LNCAP (cell line): ENCODE measurements around the gene ATP11B.

Experiments used
- TF ChIP-seq, protein P1 (sequence below): fragments of 450-650 bp; IDR thresholded peaks from 2 replicates; pipeline ENCODE4 v1.5.1; 2017; ENCODE audit warnings: mild to moderate bottlenecking

The ATP11B gene

DNA sequence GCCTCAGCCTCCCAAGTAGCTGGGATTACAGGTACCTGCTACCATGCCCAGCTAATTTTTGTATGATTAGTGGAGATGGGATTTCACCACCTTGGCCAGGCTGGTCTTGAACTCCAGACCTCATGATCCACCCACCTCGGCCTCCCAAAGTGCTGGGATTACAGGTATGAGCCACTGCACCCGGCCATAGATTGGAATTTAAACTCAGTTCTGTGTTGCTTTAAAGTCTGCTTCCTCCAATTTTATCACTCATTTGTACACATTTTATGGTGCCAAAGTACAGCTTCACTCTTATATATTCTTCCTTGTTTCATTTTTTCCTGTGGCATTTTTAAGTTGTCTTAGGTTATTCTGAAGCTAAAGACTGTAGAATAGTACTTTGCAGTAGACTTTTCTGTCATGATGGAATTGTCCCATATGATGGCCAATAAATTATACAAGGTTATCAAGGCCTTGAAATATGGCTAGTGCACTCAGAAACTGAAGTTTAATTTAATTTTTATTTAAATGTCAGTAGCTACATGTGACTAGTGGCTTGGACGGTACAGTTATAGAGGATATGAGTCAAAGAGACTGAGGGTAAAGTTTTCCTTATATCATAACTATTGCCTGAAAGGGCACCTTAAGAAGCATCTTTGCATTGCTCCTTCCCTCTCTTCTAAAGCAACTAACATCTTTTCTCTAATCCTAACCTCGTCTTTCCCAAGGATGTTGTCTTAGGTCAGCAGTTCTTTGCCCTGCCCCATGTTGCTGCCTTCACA is 28.1 kb downstream of the ATP11B start:
- TF ChIP-seq, protein P1, sequence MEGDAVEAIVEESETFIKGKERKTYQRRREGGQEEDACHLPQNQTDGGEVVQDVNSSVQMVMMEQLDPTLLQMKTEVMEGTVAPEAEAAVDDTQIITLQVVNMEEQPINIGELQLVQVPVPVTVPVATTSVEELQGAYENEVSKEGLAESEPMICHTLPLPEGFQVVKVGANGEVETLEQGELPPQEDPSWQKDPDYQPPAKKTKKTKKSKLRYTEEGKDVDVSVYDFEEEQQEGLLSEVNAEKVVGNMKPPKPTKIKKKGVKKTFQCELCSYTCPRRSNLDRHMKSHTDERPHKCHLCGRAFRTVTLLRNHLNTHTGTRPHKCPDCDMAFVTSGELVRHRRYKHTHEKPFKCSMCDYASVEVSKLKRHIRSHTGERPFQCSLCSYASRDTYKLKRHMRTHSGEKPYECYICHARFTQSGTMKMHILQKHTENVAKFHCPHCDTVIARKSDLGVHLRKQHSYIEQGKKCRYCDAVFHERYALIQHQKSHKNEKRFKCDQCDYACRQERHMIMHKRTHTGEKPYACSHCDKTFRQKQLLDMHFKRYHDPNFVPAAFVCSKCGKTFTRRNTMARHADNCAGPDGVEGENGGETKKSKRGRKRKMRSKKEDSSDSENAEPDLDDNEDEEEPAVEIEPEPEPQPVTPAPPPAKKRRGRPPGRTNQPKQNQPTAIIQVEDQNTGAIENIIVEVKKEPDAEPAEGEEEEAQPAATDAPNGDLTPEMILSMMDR, result no peak

DNA sequence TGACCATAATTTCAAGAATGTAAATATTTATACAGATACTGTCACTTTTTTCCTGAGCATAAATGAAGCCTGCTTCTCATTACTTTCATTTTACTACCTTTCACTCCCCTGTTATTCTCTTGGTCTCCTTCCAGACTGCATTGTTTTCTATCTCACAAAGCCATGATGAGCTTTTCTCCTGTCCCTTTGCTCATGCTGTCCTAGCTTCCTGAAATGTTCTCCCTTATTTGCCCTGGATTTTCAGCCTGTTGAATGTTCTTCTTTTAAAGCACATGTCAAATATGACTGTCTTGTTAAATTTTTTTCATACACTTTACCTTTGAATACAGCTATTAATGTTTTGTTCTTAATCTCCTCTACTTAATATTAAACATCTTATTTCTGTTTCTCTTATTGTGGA is 31.7 kb downstream of the ATP11B start:
- TF ChIP-seq, protein P1, result no peak

DNA sequence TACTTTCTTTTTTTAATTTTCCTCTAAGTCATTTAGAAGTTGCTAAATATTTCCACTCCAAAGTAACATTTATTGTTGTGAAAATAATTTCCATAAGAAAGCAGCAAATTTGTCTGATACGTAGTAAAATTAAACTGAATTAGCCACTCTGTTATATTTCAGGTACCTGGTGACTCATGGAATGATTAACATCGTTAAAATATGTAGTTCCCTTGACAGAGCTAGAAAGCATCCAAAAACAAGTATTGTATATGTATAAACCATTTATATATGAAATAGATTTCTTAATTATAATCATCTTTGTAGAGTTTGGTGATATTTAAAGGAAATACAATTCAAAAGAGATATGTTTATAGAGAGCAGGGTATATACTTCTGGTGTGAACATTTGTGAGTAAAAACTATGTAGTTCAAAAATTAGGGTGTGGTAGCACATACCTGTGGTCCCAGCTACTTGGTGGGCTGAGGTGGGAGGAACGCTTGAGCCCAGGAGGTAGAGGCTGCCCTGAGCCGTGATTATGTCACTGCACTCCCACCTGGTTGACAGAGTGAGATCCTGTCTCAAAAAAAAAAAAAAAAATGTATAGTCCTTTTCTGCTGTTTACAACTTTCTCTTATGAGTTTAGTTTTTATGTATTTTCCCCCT is 36.6 kb downstream of the ATP11B start:
- TF ChIP-seq, protein P1, result no peak

DNA sequence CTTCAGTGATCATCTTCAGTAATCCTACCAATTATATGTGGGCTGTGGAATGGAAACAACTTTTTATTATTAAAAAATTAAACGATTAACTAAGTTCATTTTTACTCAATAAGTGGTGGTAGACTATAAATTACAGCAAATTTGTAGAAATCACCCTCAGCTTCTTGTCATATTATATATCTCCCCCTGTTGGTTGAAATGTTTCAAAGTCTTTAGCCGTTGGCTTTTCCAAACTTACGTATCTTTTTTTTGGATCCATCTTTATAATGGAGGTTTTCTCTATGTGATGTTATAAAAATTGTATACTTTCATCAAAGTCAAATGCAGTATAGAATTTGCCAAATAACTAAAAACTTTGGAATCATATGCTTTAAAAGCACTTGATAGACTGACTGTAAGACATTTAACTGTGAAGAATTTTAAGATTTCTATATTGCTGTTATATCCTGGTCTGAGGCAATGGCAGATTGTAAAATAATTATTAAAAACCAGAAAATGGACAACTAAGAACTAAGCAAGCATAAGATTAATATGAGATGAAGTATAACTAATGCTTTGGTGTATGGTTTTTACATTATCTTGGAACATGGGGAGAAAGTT is 44.7 kb downstream of the ATP11B start:
- TF ChIP-seq, protein P1, result peak; percentile 54

DNA sequence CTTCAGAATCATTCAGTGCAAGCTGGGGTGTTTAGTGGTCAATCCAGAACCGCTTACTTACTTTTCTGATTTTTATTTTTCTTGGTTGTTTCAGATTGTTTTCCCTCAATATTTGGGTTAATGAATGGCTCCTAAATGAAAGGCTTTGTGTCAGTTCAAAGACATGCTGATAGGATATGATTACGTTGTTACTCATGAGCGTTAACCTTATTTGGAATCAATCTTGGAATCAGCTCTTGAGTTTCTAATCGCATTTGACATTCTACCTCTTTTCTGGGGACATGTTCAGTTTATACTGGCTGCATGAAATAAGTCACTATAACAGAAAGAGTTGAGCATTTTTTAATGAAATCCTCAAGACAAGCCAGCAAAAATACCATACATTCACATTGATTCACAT is 50.2 kb downstream of the ATP11B start:
- TF ChIP-seq, protein P1, result no peak

DNA sequence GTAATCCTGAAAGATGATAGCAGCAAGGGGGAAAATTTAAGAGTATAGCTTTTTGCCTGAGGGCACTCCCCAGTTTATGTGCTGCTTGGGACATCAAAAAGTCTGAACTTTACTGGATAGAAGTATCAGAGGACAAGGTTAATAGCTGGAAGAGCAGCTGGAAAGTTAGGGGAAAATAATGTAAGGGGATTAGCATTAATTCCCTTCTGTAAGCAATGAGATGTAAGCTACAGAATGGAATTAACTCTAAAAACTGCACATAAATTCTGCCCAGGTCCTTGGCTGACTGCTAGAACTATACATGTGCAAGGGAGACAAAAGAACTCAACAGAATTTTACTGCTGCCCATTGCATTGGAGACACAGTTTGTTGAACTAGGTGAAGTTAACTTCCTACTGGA is 55.6 kb downstream of the ATP11B start:
- TF ChIP-seq, protein P1, result no peak

DNA sequence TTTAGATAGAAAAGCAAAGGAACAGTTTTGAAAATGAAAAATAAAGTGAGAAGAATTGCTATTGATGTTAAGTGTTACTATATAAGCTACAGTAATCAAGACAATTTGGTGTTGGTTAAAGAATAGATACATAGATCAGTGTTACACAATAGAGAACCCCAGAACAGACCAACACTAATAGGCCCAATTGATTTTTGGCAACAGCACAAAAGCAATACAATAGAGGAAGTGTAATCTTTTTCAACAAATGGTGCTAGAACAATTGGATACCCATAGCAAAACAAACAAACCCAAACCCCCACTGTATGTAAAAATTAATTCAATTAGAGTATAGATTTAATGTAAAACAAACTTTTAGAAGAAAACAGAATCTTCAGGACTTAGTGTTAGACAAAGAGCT is 61.8 kb downstream of the ATP11B start:
- TF ChIP-seq, protein P1, result no peak
